IPS-11a (cell line): ENCODE data around the gene TMEM114.

Experiments
- H3K4me3 ChIP-seq: one replicate; pipeline ENCODE4 v1.5.1; 2013; ENCODE audit warnings: low read depth, low read length, control low read depth

TMEM114 gene

DNA sequence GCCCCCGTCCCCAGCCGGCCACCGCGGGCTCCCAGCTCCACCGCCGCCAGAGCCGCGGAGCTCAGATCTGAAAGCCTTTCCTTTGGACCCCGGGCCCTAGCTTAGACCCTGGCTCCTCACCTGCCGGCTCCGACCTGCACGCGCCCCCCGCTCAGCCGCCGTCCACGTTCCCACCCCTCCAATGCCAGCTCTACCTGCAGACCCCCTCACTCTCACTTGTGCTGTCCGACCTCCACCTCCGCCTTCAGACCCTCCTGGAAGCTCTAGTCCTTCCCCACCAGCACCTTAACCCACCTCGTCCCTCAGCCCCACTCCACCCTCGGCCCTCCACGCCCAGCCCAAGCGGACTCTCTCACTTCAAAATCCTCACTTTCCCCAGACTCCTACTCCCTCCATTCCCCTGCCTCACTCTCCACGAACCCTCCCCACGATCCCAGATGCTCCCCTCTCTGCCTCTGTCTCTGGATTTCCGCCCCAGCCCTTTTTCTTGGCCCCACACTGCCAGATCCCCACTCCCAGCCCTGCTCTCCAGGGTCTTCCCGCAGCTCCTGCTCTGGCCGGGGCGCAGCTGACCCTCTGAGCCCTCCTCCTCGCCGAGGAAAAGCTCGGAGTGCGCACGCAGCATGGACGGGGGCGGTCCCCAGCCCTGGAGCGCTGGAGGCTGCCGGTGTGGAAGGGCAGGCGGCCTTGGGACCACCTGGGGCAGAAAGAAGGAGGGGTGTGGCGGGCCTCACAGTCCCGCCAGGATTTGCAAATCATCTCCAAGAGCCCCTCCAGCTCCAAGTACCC lies at the start of gene TMEM114:
Gene TMEM114 (minus strand): TSS at position 612 of the 789 bp plus-strand sequence. CDS start 673 bp downstream, outside the sequence.
- H3K4me3 ChIP-seq = peak within 1 kb of the TSS; percentile 25

DNA sequence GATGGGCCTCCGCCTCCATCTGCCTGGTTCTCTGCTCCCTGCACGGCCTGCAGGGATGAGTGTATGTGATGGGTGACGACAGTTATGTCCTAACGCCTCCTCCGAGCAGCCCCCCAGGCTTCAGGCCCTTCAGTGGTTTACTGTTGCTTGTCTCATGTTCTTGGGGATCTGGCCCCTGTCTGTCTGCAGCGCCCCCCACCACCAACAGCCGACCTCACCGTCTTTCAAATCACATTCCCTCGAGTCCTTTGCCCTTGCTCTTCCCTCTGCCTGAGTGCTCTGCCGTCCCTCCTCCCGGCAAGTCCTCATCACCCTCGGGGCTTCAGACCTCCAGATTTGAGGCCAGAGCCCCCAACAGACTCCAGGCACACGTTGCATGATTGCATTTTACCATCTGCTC lies 49.4 kb upstream of the TMEM114 start:
- no peak overlapping the region for H3K4me3 ChIP-seq

DNA sequence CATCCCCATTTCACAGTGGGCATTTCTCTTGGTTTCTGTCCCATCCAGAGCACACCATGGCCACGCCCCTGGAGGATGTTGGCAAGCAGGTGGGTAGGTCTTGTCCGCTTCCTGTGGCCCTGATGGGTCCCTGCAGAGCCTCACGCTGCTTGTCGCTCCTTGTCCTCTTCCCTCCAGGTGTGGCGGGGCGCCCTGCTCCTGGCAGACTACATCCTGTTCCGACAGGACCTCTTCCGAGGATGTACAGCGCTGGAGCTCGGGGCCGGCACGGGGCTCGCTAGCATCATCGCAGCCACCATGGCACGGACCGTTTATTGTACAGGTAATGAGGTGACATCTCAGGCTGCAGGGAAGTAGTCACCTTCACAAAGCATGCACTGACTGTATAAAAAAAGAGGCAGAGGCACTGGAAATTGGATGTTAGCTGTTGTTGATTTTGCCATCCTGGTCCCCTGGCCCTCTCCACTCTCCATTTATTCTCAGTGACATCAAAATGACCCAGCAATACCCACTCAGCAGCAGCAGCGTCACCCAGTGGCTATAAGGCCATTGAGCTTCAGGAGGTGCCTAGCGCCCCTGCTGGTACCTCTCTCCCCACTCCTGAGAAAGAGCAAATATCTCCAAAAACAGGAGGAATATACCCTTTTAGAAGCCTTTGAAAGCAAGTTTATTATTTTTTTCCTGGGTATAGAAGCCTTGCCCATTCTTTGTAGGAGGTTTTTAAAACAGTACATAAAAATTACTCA lies 44.9 kb upstream of the TMEM114 start:
- no peak overlapping the region for H3K4me3 ChIP-seq

DNA sequence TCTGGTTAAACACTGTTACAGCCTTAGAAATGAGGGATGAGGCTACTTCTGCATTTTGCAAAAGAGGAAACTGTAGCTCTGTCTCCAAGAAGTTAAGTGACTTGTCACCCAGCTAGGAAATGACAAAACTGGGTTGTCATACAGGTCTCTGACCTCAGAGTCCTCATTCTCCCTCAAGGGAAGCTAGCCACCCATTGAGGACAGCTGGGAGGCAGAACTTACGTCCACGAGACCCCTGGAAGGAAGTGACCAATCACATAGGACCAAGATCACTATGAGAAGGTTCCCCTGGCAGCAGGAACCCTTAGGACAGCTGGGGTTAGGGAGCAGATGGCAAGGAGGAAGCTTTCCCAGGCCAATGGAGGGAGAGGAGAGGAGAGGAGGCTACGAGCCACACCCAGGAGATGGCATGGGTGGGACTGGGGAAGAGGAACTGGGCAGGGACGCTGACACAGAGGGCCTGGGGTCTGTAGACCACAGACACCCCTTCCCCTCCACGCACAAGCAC lies 42.4 kb upstream of the TMEM114 start:
- H3K4me3 ChIP-seq = no peak overlapping the region

DNA sequence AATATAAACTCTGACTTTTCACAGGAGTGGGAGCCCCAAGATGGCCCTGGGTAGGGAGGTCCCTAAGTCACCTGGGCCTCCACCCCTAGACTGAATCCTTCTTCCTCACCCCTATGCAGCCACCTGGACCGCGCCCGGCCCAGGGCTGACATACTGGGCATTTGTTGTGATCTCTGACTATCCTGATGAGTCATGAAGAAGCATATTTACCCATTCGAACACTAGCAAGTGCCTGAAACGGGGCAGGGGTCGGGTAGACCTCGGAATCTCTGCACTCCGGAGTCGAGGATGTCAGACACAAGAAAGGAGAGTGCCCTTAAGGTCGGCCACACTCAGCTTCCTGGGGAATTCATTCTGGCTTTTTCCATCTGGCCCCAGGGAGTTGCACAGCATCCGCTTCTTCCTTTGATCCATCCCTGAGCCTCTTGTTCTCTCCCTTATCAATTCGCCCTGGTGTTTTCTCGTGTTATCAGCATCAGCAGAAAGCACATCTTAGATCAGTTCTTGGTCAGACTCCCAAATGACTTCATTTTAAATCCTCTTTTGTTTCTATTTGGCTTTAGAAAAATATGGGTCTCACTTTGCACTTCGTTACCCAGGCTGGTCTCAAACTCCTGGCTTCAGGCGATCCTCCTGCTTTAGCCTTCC lies 41.6 kb upstream of the TMEM114 start:
- no peak overlapping the region for H3K4me3 ChIP-seq

DNA sequence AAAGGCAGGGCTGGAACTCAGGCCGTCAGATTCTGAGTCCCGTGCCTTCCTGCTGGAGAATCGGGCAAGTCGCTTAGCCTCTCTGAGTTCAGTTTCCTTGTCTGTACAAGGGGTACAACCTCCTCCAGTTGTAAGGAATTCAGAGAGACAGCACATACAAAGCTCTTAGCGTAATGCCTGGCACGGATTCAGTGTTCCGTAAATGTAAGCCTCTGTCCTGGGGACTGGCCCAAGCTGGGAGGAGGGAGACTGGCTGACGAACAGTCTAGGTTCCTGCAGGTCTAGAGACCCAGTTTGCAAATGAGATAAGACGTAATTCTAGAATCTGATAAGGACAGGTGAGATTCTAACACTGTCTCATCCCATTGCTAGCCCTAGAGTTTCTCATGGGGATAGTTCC lies 41.1 kb upstream of the TMEM114 start:
- H3K4me3 ChIP-seq = no peak overlapping the region

DNA sequence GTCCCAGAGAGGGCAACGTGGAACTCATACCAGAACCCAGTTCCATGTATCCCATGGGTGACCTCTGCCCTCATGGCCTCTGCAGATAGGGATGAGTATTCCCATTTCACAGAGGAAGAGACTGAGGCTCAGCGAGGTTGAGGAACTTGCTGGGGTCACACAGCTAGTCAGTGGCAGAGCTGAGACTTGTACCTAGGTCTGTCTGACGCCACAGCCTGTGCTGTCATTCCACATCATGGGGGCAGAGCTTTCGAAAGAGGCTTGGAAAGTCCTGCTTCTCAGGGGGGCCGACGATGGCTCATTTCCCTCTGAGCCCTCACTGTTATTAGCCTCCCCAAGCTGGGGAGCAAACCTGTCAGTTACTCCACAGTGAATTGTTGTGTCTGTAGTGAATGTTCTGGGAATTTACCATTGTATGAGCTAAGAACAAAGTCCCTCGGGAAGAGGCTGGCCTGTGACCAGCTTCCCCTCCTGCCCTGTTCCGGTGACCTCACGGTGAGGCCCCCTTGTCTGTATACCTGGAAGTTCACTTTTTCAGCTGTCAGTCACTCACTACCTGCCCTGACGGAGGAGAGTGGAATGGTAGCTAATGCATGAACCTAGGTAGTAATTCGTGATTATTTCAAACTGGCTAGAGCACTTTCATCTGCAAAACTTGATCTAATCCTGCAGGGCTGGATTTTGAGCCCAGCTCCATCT lies 40.1 kb upstream of the TMEM114 start:
- no peak overlapping the region for H3K4me3 ChIP-seq

DNA sequence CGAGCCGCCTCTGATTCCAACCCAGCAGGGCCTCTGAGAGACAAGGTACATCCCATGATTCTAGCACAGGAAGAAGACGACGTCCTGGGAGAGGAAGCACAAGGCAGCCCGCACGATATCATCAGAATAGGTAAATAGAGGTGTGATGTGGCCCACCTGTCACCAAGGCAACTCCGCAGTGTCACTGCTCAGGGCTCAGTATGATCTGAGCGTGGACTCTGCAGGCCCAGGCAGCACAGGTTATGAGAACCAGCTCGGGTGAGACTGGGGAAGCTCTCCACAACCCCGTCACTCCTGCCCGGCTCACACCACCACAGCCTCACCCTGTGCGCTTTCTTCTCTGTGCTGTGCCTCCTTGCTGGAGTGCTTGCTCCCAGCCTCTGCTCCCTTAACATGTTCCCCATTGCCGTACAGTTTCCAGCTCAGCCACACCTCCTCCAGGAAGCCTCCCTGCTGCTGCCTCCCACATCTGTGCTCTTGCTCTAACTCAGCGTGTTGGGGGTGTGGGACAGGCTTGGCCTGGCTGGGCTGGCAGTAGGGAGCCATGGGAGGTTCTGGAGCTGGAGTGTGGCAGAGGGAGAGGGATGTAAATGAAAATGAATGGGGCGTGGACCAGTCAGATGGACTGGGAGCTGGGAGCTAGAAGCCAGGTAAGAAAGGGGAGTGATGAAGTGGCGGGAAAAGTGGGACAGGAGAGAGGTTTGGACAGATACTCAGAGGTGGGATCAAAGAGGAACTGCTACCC lies 38.8 kb upstream of the TMEM114 start:
- H3K4me3 ChIP-seq = no peak overlapping the region

DNA sequence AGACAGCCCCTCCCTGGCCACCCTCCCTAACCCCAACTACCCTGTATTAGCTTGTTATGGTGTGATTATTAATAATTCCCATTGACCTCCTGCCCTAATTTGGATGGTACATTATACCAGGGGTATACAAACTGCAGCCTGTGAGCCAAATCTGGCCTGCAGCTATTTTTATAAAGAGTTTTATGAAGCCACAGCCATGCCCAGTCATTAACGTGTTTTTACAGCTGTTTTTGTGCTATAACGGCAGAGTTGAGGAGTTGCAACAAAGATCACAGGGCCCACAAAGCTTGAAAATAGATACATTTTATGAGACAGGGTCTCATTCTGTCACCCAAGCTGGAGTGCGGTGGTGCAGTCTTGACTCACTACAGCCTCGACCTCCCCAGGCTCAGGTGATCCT lies 37.1 kb upstream of the TMEM114 start:
- no peak overlapping the region for H3K4me3 ChIP-seq

DNA sequence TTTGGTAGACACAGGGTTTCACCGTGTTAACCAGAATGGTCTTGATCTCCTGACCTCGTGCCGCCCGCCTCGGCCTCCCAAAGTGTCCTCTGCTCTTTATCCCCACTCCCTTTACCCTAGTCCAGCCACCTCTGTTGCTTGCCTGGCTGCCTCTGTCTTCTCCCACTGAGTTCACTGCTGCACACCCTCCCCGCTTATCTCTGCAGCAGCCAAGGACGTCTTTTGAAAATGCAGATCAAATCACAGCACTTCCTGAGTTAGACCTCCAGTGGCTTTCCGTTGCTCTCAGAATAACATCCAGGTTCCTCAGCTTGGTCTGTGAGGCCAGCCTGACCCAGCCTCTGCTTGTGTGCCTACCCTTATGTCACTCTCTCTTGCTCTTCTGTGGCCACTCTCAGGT lies 36.6 kb upstream of the TMEM114 start:
- H3K4me3 ChIP-seq = no peak overlapping the region

DNA sequence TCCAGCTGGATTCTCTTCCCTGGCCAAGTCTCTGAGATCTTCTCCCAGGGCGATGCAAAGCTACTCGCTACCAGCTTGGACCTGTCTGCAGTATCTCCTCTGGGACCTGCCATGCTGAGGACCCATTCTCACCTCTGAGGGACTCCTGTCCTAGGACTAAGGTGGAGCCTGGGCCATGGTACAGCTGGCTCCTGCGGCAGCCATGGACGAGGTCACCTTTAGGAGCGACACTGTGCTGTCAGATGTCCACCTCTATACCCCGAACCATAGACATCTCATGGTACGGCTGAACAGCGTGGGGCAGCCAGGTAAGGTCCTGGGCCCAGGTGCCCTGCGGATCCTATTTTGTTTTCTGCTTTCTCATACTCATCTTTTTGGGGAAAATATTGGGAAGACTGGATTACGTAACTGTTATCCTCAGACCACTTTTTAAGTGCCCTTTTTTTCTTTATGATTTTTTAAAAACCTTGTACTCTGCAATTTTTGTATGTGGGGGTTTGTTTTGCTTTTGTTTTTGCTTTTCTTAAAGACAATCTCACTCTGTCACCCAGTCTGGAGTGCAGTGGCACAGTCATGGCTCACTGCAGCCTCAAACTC lies 35.3 kb upstream of the TMEM114 start:
- H3K4me3 ChIP-seq = no peak overlapping the region

DNA sequence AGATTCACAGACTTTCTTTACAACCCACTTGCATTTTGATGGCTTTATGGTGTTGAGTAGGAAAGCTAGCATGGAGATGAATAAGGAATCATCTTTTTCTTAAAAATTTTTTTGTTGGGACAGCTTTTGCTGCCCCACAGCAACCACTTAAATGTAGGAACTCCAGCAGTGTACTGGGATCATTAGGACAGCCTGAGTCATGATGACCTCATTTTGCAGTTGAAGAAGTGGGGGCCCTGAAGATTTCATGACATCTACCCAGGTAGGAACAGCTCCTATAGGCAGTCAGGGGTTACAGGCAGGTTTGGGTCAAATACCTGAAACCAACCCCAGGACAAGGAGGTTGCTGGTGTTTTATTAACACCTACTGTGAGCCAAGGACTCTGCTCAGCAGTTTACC lies 33.3 kb upstream of the TMEM114 start:
- H3K4me3 ChIP-seq = no peak overlapping the region

DNA sequence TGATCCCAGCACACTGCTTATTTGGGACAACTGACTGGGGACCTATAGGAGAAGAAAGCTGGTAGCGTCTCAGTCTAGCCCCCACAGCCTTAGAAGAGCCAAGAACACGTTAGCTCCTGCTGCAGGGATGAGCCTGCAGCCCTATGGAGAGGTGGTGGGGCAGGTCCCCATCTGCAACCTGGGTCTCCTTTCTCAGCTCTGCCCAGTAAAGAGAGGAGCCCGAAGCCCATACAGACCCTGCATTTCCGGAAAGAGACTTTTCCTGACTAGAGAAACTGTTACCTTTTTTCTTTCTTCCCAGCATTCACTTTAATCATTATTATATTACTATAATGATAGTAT lies 32.0 kb upstream of the TMEM114 start:
- H3K4me3 ChIP-seq = peak overlapping the region; percentile 86

DNA sequence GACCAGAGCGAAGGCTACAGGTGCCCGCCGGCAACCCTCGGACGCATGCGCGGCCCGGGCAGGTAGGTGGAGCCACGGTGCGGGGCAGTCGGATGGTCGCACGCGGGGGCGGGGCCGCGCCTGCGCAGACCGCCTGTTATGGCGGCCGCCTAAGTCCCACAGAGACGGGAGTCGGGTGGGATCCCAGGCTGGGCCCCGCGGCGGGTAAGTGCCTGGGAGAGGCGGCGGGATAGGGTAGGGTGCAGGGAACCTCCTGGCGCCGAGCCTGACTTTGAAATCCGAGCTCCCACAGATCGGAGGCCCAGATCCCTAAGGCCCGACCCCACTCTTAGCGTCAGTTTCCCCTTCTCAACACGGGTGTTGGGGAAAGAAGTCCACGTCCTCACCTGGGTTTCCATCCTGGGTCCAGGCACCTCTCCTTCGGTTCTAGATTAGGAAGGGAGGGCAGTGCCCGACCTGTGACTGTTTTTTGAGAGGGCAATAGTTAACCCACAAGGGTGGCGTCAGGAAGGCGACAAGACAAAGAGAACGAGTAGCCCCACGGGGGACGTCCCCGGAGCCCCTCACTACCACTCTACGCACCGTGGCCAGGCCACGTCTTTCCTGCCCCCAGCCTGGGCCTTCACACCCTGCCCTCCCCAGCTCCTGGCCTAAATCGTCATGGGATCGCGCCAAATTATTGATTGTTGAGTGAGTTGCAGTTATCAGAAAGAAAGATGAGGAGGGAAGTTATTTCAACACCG lies 31.4 kb upstream of the TMEM114 start, which contains the start of gene METTL22:
Gene METTL22 (plus strand): TSS at position 127 of the 743 bp plus-strand sequence. CDS start 3,968 bp downstream, outside the sequence.
- H3K4me3 ChIP-seq = peak within 1 kb of the TSS; percentile 86

DNA sequence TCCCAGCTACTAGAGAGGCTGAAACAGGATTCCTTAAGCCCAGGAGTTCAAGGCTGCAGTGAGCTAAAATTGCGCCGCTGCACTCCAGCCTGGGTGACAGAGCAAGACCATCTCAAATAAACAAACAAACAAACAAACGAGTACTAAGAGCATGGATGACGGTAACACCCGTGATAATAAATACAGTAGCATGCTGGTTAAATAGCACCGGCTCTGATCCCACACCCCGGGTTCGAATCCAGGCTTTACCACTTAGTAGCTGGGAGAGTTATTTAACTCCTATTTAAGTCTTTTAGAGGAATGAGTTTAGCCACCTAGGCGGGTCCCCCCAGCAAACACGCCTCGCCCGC lies 30.9 kb upstream of the TMEM114 start:
- peak overlapping the region; percentile 86 for H3K4me3 ChIP-seq

DNA sequence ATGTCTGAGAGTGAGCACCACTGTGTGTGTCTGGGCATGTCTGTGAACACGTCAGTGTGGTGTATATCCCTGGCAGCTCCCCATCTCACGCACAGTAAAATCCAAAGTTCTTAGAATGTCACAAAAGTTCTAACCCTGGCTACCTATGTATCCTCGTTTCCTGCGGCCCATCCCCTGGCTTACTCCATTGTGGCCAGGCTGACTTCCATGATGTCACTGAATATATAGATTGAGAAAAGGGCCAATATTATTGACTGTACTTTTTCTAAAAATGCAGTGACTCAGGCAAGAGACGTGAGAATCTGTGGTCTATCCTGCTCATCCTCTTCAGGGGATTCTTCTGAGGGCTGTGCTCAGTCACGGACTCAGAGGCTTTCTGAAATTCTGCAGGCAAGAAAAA lies 30.2 kb upstream of the TMEM114 start:
- no peak overlapping the region for H3K4me3 ChIP-seq

DNA sequence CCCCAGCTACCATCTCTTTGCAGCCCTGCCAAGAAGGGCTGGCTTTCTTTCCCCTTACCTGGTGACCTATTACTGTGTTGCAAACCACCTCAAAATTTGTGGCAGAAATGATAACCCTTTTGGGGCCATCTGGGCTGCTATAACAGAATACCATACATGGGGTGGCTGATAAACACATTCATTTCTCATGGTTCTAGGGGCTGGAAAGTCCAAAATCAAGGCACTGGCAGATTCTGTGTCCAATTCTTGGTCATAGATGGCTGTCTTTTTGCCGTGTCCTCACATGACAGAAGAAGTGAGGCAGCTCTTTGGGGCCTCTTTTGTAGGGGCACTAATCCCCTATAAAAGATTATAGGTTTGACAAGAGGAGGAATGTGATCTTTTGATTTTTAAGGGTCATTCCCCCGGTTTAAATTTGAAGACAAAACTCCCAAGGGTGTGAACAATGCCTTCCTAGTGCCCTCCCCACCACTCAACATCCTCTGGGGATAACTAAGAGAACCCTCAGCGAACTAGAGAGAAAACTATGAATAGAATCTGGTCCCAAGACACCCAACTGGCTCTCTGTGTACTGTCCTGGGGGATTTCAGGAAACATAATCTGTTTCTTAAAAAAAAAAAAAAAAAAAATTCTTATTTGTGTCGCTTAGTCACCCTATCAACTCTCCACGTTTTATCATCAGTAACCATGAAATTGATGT lies 29.5 kb upstream of the TMEM114 start:
- H3K4me3 ChIP-seq = no peak overlapping the region

DNA sequence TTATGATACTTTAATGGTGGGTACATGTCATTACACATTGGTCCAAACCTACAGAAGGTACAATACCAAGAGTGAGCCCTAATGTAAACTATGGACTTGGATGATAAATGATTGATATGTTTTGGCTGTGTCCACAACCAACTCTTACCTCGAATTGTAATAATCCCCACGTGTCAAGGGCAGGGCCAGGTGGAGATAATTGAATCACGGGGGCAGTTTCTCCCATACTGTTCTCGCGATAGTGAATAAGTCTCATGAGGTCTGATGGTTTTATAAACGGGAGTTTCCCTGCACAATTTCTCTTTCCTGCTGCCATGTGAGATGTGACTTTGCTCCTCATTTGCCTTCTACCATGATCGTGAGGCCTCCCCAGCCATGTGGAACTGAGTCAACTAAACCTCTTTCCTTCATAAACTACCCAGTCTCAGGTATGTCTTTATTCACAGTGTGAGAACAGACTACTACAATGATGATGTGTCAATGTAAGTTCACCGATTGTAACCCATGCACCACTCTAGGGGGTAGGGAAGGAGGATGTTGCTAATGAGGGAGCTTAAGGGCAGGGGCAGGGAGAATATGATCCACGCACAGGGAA lies 24.2 kb upstream of the TMEM114 start:
- H3K4me3 ChIP-seq = no peak overlapping the region
